Stimulated activated naive CD4-positive, alpha-beta T cell (primary cell): ENCODE data around the gene BRSK1.
"Not testable (repeated sequence)": the region's sequence is repeated elsewhere in the genome, so short reads cannot be mapped to it uniquely, and the experiment has no call there.

Experiments used
- DNase-seq, 6 experiments: peaks; one replicate each; lab custom pipeline; 2025; lab: John Stamatoyannopoulos, UW

The BRSK1 gene

GRCh38 chr19:55329791-55330190 is 46.0 kb downstream of the BRSK1 start:
- DNase-seq: not testable (repeated sequence)

- DNase-seq: no peak
Measured at GRCh38 chr19:55333870-55334269, 50.1 kb downstream of the BRSK1 start.

GRCh38 chr19:55336101-55336500 is 52.3 kb downstream of the BRSK1 start:
- no peak for DNase-seq

- DNase-seq: peak; percentile 99 to 100 (median 100)
Measured at GRCh38 chr19:55339105-55339888, 55.5 kb downstream of the BRSK1 start, which contains the start of gene KMT5C. Gene KMT5C (plus strand): TSS chr19:55339876. CDS start chr19:55341937, 2,061 bp downstream.

- peak in 2 of 6 experiments; percentile 37 to 53 for DNase-seq
Measured at GRCh38 chr19:55339889-55340783, 56.3 kb downstream of the BRSK1 start.

- peak in 1 of 6 experiments; percentile 21 for DNase-seq
Measured at GRCh38 chr19:55340784-55341147, 57.0 kb downstream of the BRSK1 start.

- peak in 4 of 6 experiments; percentile 26 to 37 (median 31) for DNase-seq
Measured at GRCh38 chr19:55341171-55341588, 57.4 kb downstream of the BRSK1 start.

- no peak for DNase-seq
Measured at GRCh38 chr19:55341595-55342531, 58.1 kb downstream of the BRSK1 start.

GRCh38 chr19:55344444-55344843 is 60.6 kb downstream of the BRSK1 start:
- DNase-seq: no peak

GRCh38 chr19:55345101-55345817 is 61.5 kb downstream of the BRSK1 start:
- no peak for DNase-seq

- DNase-seq: no peak
Measured at GRCh38 chr19:55345818-55346724, 62.3 kb downstream of the BRSK1 start.

- DNase-seq: no peak
Measured at GRCh38 chr19:55346725-55347441, 63.1 kb downstream of the BRSK1 start.

- no peak for DNase-seq
Measured at GRCh38 chr19:55347442-55348009, 63.7 kb downstream of the BRSK1 start.

GRCh38 chr19:55348317-55349034 is 64.7 kb downstream of the BRSK1 start:
- no peak for DNase-seq

- DNase-seq: no peak
Measured at GRCh38 chr19:55350620-55351315, 67.0 kb downstream of the BRSK1 start.

- no peak for DNase-seq
Measured at GRCh38 chr19:55352040-55352439, 68.2 kb downstream of the BRSK1 start.

- no peak for DNase-seq
Measured at GRCh38 chr19:55352549-55353145, 68.8 kb downstream of the BRSK1 start.
